H1 (cell line): ENCODE measurements around the gene ITGA11. TPM values are rescaled to one million over a fixed set of nuclear protein-coding genes. Genes with fewer than 3 reads are reported as not detected.

Experiments
- ATF3 ChIP-seq: IDR thresholded peaks from 2 replicates; pipeline ENCODE4 v1.6.1; 2011; ENCODE audit warnings: low read depth, mild to moderate bottlenecking, low read length; ENCODE audit not compliant: insufficient read depth
- BCL11A ChIP-seq, 2 experiments: IDR thresholded peaks; one replicate each; pipeline ENCODE4 v1.6.1; 2011; ENCODE audit warnings: low read depth in 2 of 2, low read length in 2 of 2, mild to moderate bottlenecking in 2 of 2
- GTF2F1 ChIP-seq: IDR thresholded peaks from 2 replicates; pipeline ENCODE4 v1.6.1; 2012; ENCODE audit warnings: low read depth, low read length, improper control_type of control experiment, borderline replicate concordance
- NANOG ChIP-seq: IDR thresholded peaks from 2 replicates; pipeline ENCODE4 v1.6.1; 2011; ENCODE audit warnings: low read length, low read depth, mild to moderate bottlenecking, inconsistent platforms; ENCODE audit not compliant: insufficient read depth, poor library complexity, severe bottlenecking
- SIN3A ChIP-seq, 2 experiments: IDR thresholded peaks in 1 of 2; conservative IDR thresholded peaks in 1 of 2; 2 replicates each; pipeline ENCODE4 v1.6.1; 2011 to 2012; ENCODE audit warnings: low read length in 2 of 2, improper control_type of control experiment in 1 of 2, low read depth in 1 of 2, mild to moderate bottlenecking in 1 of 2
- TAF1 ChIP-seq: IDR thresholded peaks from 2 replicates; pipeline ENCODE4 v1.6.1; 2011; ENCODE audit warnings: mild to moderate bottlenecking, low read depth, low read length
- polyA plus RNA-seq, 7 experiments: library from polyadenylated mRNA; depleted of rRNA in 3 of 7; stranded (reverse) in 5 of 7; unstranded in 2 of 7; fragments of >200 nt in 5 of 7; fragments of 200-250 nt in 2 of 7; gene quantifications; 1 replicate in 5 of 7; 2 replicates in 1 of 7; 4 replicates in 1 of 7; pipeline versions ENCODE4 v1.2.1 to v1.2.3, GENCODE V29; 2011 to 2013; ENCODE audit warnings: missing spikeins in 2 of 7, mixed read lengths in 2 of 7
- total RNA-seq: library from RNA; stranded (reverse); fragmentation: NEBNext Ultra II Directional; extraction: Animal tissue kit (Norgen Biotek cat#: 25700); gene quantifications from 2 replicates; pipeline ENCODE4 v1.2.1, GENCODE V29; 2021

Gene ITGA11
- total and polyA plus RNA-seq, 2 of the 8 experiments (the other 6 are each of a cell fraction or from before 2014, with no cell fraction given), result 0.05 to 0.06 TPM

GRCh38 chr15:68447976-68448755, 16.2 kb upstream of the ITGA11 start (continued):
- TF ChIP-seq TAF1 (no peak), NANOG (no peak), SIN3A (conservative IDR thresholded peaks at IDR 0.05 in 1 of 2, IDR thresholded peaks at IDR 0.05 in 1 of 2; ENCODE audit: low read depth in 1 of 2, low read length in 2 of 2) (no peak), ATF3 (no peak), GTF2F1 (no peak), BCL11A (IDR thresholded peaks at IDR 0.05; ENCODE audit: low read depth in 2 of 2, low read length in 2 of 2) (no peak)
- TF ChIP-seq, all 59 proteins: peak for 0
